GM12873 (cell line): Measurements from ENCODE around the gene KLK12.

Source experiments
- TF ChIP-seq, protein P1 (sequence below): IDR thresholded peaks from 2 replicates; pipeline ENCODE4 v1.5.1; 2012; ENCODE audit warnings: low read depth, mild to moderate bottlenecking, moderate library complexity, low read length, control low read depth; ENCODE audit not compliant: insufficient read depth; ENCODE audit errors: missing control alignments

KLK12 gene

DNA sequence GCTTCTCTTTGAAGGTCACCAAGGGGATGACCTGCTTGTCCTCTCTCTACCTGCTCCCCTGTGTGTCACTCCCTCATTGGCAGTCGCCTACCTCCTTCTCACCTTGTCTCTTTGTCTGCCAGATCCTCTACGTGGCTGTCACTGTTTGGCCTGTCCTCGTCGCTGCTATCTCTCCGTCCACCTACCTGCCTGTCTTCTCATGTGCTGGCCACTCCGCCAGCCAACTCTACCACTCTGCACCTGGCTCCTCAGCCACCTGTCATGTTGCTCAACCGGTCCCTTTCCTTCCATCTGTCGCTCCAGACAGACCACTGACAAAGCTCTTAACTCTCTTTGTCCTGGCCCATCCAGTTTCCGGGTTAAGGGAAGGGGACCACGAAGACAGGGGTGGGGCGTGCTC lies at the start of gene KLK12:
TSS of gene KLK12 (minus strand) at position 299 of the 400 bp plus-strand sequence. CDS start 381 bp downstream, outside the sequence.
- TF ChIP-seq, protein P1, sequence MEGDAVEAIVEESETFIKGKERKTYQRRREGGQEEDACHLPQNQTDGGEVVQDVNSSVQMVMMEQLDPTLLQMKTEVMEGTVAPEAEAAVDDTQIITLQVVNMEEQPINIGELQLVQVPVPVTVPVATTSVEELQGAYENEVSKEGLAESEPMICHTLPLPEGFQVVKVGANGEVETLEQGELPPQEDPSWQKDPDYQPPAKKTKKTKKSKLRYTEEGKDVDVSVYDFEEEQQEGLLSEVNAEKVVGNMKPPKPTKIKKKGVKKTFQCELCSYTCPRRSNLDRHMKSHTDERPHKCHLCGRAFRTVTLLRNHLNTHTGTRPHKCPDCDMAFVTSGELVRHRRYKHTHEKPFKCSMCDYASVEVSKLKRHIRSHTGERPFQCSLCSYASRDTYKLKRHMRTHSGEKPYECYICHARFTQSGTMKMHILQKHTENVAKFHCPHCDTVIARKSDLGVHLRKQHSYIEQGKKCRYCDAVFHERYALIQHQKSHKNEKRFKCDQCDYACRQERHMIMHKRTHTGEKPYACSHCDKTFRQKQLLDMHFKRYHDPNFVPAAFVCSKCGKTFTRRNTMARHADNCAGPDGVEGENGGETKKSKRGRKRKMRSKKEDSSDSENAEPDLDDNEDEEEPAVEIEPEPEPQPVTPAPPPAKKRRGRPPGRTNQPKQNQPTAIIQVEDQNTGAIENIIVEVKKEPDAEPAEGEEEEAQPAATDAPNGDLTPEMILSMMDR: no peak

DNA sequence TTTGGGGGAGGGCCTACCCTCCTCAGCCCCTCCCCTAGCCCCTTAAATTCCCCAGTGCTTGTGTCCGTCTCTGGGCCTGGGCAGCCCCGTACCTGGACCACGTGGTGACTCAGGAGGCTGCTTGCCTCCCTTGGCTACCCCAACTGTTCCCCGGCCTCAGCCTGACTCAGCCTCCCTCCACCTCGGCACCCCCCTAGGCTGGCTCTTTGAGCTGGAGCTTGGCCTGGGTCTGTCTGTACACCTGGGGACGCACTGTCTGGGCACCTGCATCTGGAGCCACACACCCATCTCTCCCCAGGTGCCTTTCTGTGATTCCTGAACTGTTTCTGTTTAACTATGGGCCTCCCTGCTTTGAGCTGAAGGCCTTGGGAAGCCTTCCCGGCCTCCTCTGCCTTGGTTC lies 49.7 kb upstream of the KLK12 start:
- TF ChIP-seq, protein P1: no peak

DNA sequence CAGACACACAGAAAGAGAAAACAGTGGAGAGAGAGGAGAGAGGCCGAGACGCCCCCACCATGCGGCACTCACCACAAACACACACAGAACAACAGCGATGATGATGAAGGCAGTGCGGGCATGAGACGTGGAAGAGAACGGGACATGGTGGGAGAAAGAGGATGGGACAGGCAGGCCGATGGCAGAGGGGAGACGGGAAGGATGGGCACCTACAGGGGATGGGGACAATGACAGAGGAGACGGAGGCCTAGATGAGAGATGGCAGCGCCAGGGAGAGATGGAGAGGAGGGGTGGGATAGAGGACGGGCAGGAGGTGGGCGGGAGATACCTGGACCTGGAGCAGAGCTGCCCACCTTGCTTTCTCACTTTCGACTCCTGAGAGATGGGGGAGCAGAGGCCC lies 49.0 kb upstream of the KLK12 start:
- TF ChIP-seq, protein P1: no peak

GRCh38 chr19:51083181-51083580 lies 48.4 kb upstream of the KLK12 start:
- TF ChIP-seq, protein P1: no peak

GRCh38 chr19:51082611-51083010 lies 47.8 kb upstream of the KLK12 start, which contains the start of gene KLK14:
TSS of gene KLK14 (minus strand) at chr19:51082887. CDS start at chr19:51082614, 273 bp downstream.
- TF ChIP-seq, protein P1: no peak

GRCh38 chr19:51081476-51081875 lies 46.7 kb upstream of the KLK12 start:
- TF ChIP-seq, protein P1: no peak

GRCh38 chr19:51079481-51080110 lies 44.8 kb upstream of the KLK12 start:
- TF ChIP-seq, protein P1: no peak
